Measurements from ENCODE around the gene TALDO1. TPM values are rescaled to one million over a fixed set of nuclear protein-coding genes. Genes with fewer than 3 reads are reported as not detected.

The TALDO1 gene
- total and polyA plus RNA-seq, 2 experiments from 2014 or later: 353 to 402 TPM

DNA sequence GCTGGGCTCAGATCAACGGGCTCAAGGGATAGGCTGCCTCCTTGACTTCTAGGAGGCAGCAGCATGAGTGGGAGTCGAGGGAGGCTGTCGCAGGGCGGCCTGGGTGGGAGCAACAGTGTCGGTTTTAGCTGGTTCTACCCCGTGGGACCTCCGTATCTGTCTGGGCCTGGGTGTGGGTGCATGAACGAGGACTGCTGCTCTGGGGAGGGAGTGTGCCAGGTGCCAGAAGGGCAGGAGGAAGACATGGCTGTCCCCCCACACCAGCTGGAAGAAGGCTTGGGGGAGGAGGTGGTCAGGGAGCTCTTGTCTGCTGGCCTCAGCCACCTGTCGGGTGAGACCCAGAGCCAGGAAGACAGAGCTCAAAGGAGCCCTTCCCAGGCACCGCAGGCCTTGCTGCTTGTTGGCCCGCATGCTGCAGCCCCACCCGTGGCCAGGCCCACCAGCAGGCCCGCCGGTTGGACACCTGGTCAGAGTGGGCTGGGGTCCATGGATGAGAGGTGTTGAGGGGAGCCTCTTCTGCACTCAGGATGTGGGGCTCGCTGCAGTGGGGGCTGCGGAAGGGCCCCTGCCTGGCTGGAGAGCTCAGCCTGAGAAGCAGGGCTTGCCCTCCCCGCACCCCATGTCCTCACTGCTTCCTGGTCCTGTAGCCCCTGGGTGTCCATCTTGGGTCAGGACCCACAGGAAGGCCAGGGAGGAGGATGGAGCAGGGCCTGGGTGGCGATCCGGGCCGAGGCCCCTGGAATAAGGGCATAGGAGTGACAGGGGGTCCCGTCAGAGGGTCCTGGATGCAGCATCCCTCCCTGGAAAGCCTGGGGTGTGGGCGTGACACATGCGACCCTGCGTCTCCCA is 39.2 kb downstream of the TALDO1 start:
- no peaks in the 10 kb centered on the region for H3K36me3 ChIP-seq (ENCODE audit: insufficient read depth)
- H3K79me2 ChIP-seq (replicated peaks; ENCODE audit: insufficient read depth): no peaks in the 10 kb centered on the region
- Mint-ChIP-seq H3K9me3 (no peaks in the 10 kb centered on the region), H3K27ac (no peak overlapping the region), H3K4me3 (no peak overlapping the region; the same call in 2 of the 3 replicates), H3K36me3 (ENCODE audit: low read depth) (peaks cover 13% of the 10 kb centered on the region; the same call in 2 of the 3 replicates), H3K4me1 (peaks cover 40% of the 10 kb centered on the region), H3K27me3 (ENCODE audit: insufficient read depth, low read depth, poor library complexity) (peaks cover 20% of the 10 kb centered on the region)
- DNase-seq (ENCODE audit: low spot score) (no peak), ATAC-seq (no peak)
- TF ChIP-seq NANOG (IDR thresholded peaks at IDR 0.05; ENCODE audit: borderline replicate concordance): no peak
- TF ChIP-seq, protein P1, sequence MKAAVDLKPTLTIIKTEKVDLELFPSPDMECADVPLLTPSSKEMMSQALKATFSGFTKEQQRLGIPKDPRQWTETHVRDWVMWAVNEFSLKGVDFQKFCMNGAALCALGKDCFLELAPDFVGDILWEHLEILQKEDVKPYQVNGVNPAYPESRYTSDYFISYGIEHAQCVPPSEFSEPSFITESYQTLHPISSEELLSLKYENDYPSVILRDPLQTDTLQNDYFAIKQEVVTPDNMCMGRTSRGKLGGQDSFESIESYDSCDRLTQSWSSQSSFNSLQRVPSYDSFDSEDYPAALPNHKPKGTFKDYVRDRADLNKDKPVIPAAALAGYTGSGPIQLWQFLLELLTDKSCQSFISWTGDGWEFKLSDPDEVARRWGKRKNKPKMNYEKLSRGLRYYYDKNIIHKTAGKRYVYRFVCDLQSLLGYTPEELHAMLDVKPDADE (IDR thresholded peaks at IDR 0.05): no peak
- no peak for TF ChIP-seq EZH2 (IDR thresholded peaks at IDR 0.05; ENCODE audit: low read depth, unreplicated experiment)
- no peak overlapping the region for H3K4me2 ChIP-seq
- H2AFZ ChIP-seq: no peak overlapping the region
- H4K20me1 ChIP-seq (replicated peaks; ENCODE audit: insufficient read depth): peaks cover 10% of the 10 kb centered on the region
- H3K27ac ChIP-seq (ENCODE audit: low read depth): no peak overlapping the region
- peaks cover 28% of the 10 kb centered on the region for H3K4me1 ChIP-seq (ENCODE audit: insufficient read depth)
- H3F3A ChIP-seq (replicated peaks; ENCODE audit: low read depth): peaks cover 19% of the 10 kb centered on the region
- H3K27me3 ChIP-seq (ENCODE audit: insufficient read depth): no peaks in the 10 kb centered on the region
- no peaks in the 10 kb centered on the region for H3K9me2 ChIP-seq (ENCODE audit: insufficient read depth)
- H3K4me3 ChIP-seq: no peak overlapping the region

DNA sequence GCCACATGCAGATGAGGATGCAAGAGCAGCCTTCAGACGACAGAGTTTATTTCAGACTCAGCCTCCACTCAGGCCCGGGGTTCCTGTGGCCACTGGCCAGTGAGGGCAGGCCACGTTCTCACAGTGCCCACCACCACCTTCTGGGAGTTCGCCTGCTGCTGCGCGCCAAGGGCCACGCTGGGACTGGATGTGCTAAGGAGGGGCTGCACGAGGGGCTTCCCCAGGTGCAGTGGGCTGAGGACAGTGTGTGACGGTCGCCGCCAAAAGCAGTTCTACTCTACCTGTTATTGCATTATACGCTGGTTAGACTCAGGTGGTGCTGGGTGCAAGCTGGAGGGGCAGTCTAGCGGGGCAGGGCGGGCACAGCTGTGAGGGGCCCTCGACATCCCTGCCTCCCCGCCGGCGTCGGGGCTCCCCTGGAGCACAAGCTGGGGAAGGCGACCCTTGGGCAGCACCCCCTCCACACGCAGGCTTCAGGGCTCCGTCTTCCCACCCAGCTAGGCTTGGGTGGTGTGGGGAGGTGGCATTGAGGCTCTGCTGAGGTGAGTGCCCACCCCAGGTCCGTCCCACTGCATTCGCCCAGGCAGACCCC is 39.9 kb downstream of the TALDO1 start:
- H3F3A ChIP-seq (replicated peaks; ENCODE audit: low read depth): peaks cover 20% of the 10 kb centered on the region
- H4K20me1 ChIP-seq (replicated peaks; ENCODE audit: insufficient read depth): peaks cover 7% of the 10 kb centered on the region
- no peak for DNase-seq (ENCODE audit: low spot score)
- no peaks in the 10 kb centered on the region for H3K9me2 ChIP-seq (ENCODE audit: insufficient read depth)
- no peaks in the 10 kb centered on the region for H3K79me2 ChIP-seq (replicated peaks; ENCODE audit: insufficient read depth)
- no peak overlapping the region for H3K4me3 Mint-ChIP-seq
- no peaks in the 10 kb centered on the region for H3K9me3 Mint-ChIP-seq
- H2AFZ ChIP-seq: no peak overlapping the region
- no peak overlapping the region for H3K4me2 ChIP-seq
- no peak overlapping the region for H3K27ac Mint-ChIP-seq
- peaks cover 36% of the 10 kb centered on the region for H3K4me1 Mint-ChIP-seq
- no peak overlapping the region for H3K27ac ChIP-seq (ENCODE audit: low read depth)
- ATAC-seq: no peak
- H3K27me3 ChIP-seq (ENCODE audit: insufficient read depth): no peaks in the 10 kb centered on the region
- no peaks in the 10 kb centered on the region for H3K36me3 ChIP-seq (ENCODE audit: insufficient read depth)
- H3K36me3 Mint-ChIP-seq (ENCODE audit: low read depth): peaks cover 13% of the 10 kb centered on the region; the same call in 2 of the 3 replicates
- no peak overlapping the region for H3K4me3 ChIP-seq
- H3K27me3 Mint-ChIP-seq (ENCODE audit: insufficient read depth, low read depth, poor library complexity): peaks cover 20% of the 10 kb centered on the region
- peaks cover 28% of the 10 kb centered on the region for H3K4me1 ChIP-seq (ENCODE audit: insufficient read depth)
- TF ChIP-seq POLR2AphosphoS5 (IDR thresholded peaks at IDR 0.05; ENCODE audit: low read depth): no peak
- TF ChIP-seq ZNF331 (CRISPR knock-in tag; IDR thresholded peaks at IDR 0.05; ENCODE audit: low read depth): no peak
- TF ChIP-seq CREB1 (CRISPR knock-in tag; IDR thresholded peaks at IDR 0.05; ENCODE audit: low read depth): no peak
- TF ChIP-seq EZH2 (IDR thresholded peaks at IDR 0.05; ENCODE audit: low read depth, unreplicated experiment): no peak
- TF ChIP-seq, protein P2, sequence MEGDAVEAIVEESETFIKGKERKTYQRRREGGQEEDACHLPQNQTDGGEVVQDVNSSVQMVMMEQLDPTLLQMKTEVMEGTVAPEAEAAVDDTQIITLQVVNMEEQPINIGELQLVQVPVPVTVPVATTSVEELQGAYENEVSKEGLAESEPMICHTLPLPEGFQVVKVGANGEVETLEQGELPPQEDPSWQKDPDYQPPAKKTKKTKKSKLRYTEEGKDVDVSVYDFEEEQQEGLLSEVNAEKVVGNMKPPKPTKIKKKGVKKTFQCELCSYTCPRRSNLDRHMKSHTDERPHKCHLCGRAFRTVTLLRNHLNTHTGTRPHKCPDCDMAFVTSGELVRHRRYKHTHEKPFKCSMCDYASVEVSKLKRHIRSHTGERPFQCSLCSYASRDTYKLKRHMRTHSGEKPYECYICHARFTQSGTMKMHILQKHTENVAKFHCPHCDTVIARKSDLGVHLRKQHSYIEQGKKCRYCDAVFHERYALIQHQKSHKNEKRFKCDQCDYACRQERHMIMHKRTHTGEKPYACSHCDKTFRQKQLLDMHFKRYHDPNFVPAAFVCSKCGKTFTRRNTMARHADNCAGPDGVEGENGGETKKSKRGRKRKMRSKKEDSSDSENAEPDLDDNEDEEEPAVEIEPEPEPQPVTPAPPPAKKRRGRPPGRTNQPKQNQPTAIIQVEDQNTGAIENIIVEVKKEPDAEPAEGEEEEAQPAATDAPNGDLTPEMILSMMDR (conservative IDR thresholded peaks at IDR 0.05; ENCODE audit: low read depth in 2 of 2): no peak
- TF ChIP-seq STAT1 (IDR thresholded peaks at IDR 0.05; ENCODE audit: unreplicated experiment): no peak
- TF ChIP-seq, protein P3, sequence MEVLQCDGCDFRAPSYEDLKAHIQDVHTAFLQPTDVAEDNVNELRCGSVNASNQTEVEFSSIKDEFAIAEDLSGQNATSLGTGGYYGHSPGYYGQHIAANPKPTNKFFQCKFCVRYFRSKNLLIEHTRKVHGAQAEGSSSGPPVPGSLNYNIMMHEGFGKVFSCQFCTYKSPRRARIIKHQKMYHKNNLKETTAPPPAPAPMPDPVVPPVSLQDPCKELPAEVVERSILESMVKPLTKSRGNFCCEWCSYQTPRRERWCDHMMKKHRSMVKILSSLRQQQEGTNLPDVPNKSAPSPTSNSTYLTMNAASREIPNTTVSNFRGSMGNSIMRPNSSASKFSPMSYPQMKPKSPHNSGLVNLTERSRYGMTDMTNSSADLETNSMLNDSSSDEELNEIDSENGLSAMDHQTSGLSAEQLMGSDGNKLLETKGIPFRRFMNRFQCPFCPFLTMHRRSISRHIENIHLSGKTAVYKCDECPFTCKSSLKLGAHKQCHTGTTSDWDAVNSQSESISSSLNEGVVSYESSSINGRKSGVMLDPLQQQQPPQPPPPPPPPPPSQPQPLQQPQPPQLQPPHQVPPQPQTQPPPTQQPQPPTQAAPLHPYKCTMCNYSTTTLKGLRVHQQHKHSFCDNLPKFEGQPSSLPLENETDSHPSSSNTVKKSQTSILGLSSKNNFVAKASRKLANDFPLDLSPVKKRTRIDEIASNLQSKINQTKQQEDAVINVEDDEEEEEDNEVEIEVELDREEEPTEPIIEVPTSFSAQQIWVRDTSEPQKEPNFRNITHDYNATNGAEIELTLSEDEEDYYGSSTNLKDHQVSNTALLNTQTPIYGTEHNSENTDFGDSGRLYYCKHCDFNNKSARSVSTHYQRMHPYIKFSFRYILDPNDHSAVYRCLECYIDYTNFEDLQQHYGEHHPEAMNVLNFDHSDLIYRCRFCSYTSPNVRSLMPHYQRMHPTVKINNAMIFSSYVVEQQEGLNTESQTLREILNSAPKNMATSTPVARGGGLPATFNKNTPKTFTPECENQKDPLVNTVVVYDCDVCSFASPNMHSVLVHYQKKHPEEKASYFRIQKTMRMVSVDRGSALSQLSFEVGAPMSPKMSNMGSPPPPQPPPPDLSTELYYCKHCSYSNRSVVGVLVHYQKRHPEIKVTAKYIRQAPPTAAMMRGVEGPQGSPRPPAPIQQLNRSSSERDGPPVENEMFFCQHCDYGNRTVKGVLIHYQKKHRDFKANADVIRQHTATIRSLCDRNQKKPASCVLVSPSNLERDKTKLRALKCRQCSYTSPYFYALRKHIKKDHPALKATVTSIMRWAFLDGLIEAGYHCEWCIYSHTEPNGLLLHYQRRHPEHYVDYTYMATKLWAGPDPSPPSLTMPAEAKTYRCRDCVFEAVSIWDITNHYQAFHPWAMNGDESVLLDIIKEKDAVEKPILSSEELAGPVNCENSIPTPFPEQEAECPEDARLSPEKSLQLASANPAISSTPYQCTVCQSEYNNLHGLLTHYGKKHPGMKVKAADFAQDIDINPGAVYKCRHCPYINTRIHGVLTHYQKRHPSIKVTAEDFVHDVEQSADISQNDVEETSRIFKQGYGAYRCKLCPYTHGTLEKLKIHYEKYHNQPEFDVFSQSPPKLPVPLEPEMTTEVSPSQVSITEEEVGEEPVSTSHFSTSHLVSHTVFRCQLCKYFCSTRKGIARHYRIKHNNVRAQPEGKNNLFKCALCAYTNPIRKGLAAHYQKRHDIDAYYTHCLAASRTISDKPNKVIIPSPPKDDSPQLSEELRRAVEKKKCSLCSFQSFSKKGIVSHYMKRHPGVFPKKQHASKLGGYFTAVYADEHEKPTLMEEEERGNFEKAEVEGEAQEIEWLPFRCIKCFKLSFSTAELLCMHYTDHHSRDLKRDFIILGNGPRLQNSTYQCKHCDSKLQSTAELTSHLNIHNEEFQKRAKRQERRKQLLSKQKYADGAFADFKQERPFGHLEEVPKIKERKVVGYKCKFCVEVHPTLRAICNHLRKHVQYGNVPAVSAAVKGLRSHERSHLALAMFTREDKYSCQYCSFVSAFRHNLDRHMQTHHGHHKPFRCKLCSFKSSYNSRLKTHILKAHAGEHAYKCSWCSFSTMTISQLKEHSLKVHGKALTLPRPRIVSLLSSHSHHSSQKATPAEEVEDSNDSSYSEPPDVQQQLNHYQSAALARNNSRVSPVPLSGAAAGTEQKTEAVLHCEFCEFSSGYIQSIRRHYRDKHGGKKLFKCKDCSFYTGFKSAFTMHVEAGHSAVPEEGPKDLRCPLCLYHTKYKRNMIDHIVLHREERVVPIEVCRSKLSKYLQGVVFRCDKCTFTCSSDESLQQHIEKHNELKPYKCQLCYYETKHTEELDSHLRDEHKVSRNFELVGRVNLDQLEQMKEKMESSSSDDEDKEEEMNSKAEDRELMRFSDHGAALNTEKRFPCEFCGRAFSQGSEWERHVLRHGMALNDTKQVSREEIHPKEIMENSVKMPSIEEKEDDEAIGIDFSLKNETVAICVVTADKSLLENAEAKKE (CRISPR knock-in tag; IDR thresholded peaks at IDR 0.05): no peak
